PC-3 (cell line): Measurements from ENCODE around the gene TAF3. TPM values are rescaled to one million over a fixed set of nuclear protein-coding genes. Genes with fewer than 3 reads are reported as not detected.

Experiments
- ATAC-seq: fragments of 200-7000 bp; cut with Tn5 transposase; 2 replicates; pipeline ENCODE4 v1.9.1; 2020; ENCODE audit warnings: mild to moderate bottlenecking, moderate library complexity
- BruUV-seq: library from RNA; stranded (reverse); fragments of 400-500 nt; replicated peaks from 2 replicates; lab custom pipeline; 2021; lab: Mats Ljungman, UMichigan
- CTCF ChIA-PET: fragments of 300-600 bp; sonication (Branson Sonifier 250); formaldehyde crosslinking; loops from one replicate; lab custom pipeline; 2022; ENCODE audit warnings: antibody characterized with exemption; lab: Charles Lee
- POLR2A ChIA-PET: fragments of 300-600 bp; sonication (Branson Sonifier 250); formaldehyde crosslinking; loops from one replicate; lab custom pipeline; 2022; ENCODE audit warnings: antibody characterized with exemption; ENCODE audit not compliant: unreplicated experiment; lab: Charles Lee
- DNase-seq: peaks from one replicate; pipeline ENCODE4 v3.0.0-alpha.2; 2015
- H2AFZ ChIP-seq: fragments of 300-600 bp; sonication (generic); 2 replicates; pipeline ENCODE4 v1.6.0; 2016; ENCODE audit warnings: antibody characterized with exemption, low read length
- H3F3A ChIP-seq: fragments of 300-600 bp; sonication (generic); one replicate; pipeline ENCODE4 v1.6.0; 2017; ENCODE audit warnings: antibody characterized with exemption, low read length, control low read depth, mild to moderate bottlenecking; ENCODE audit not compliant: unreplicated experiment
- H3K27ac ChIP-seq: fragments of 300-600 bp; sonication (generic); 2 replicates; pipeline ENCODE4 v1.5.1; 2016; ENCODE audit warnings: mild to moderate bottlenecking, low read length
- H3K27me3 ChIP-seq: fragments of 300-600 bp; sonication (generic); 2 replicates; pipeline ENCODE4 v1.6.1; 2016; ENCODE audit warnings: low read length, mixed read lengths
- H3K36me3 ChIP-seq: fragments of 300-600 bp; sonication (generic); 2 replicates; pipeline ENCODE4 v1.6.1; 2016; ENCODE audit warnings: low read depth, mixed run types, low read length, mixed read lengths
- H3K4me1 ChIP-seq: fragments of 300-600 bp; sonication (generic); 2 replicates; pipeline ENCODE4 v1.5.1; 2016; ENCODE audit warnings: low read length; ENCODE audit not compliant: insufficient read depth
- H3K4me2 ChIP-seq: fragments of 300-600 bp; sonication (generic); 2 replicates; pipeline ENCODE4 v1.6.0; 2016; ENCODE audit warnings: low read length
- H3K4me3 ChIP-seq: fragments of 300-600 bp; sonication (generic); 2 replicates; pipeline ENCODE4 v1.5.1; 2016; ENCODE audit warnings: mild to moderate bottlenecking, low read length, mixed read lengths
- H3K79me2 ChIP-seq: fragments of 300-600 bp; sonication (generic); 2 replicates; pipeline ENCODE4 v1.6.1; 2017; ENCODE audit warnings: low read length, mixed read lengths
- H3K9ac ChIP-seq: fragments of 300-600 bp; sonication (generic); 2 replicates; pipeline ENCODE4 v1.6.0; 2016; ENCODE audit warnings: mild to moderate bottlenecking, low read length
- H3K9me2 ChIP-seq: fragments of 300-600 bp; sonication (generic); replicated peaks from 2 replicates; pipeline ENCODE4 v1.6.1; 2016; ENCODE audit warnings: mixed run types, low read length, mixed read lengths
- H3K9me3 ChIP-seq: fragments of 300-600 bp; sonication (generic); 2 replicates; pipeline ENCODE4 v1.6.1; 2016; ENCODE audit warnings: low read length, mixed read lengths
- H4K20me1 ChIP-seq: fragments of 300-600 bp; sonication (generic); 2 replicates; pipeline ENCODE4 v1.6.1; 2016; ENCODE audit warnings: low read length, mixed read lengths
- CTCF ChIP-seq: fragments of 300-600 bp; sonication (generic); conservative IDR thresholded peaks from 2 replicates; pipeline ENCODE4 v1.5.1; 2017; ENCODE audit warnings: antibody characterized with exemption, low read depth, mild to moderate bottlenecking, low read length
- EZH2 ChIP-seq: fragments of 300-600 bp; sonication (generic); IDR thresholded peaks from one replicate; pipeline ENCODE4 v1.6.1; 2017; ENCODE audit warnings: antibody characterized with exemption, mild to moderate bottlenecking, low read length; ENCODE audit not compliant: unreplicated experiment
- EZH2phosphoT487 ChIP-seq: fragments of 300-600 bp; sonication (generic); IDR thresholded peaks from 2 replicates; pipeline ENCODE4 v1.6.1; 2018; ENCODE audit warnings: mild to moderate bottlenecking, antibody characterized with exemption, low read length, borderline replicate concordance
- intact Hi-C: fragments of 100-400 bp; cut with micrococcal nuclease; formaldehyde crosslinking; loops from 2 replicates; pipeline ENCODE4 v1.9.0; 2023
- total RNA-seq: library from RNA; depleted of rRNA; stranded (reverse); fragments of >200 nt; gene quantifications from 2 replicates; pipeline ENCODE4 v1.2.3, GENCODE V29; 2014

TAF3 gene
- total RNA-seq, 1 experiment from 2014 or later, result 2.0 TPM

GRCh38 chr10:7972367-7972766, 154.1 kb downstream of the TAF3 start:
- H3K4me1 ChIP-seq, result no peaks in the 10 kb centered on the region
- no peaks in the 10 kb centered on the region for H3F3A ChIP-seq
- no peaks in the 10 kb centered on the region for H3K9me2 ChIP-seq
- H3K79me2 ChIP-seq, result no peaks in the 10 kb centered on the region
- intact Hi-C loops, result no loop called here
- no TSS peak for BruUV-seq
- H4K20me1 ChIP-seq, result no peaks in the 10 kb centered on the region
- DNase-seq, result no peak
- no peak overlapping the region for H3K4me2 ChIP-seq
- ChIA-PET POLR2A (no interaction called here), CTCF (no interaction called here)
- no peak overlapping the region for H3K4me3 ChIP-seq
- no peaks in the 10 kb centered on the region for H3K36me3 ChIP-seq
- no peak for ATAC-seq
- no peak overlapping the region for H3K9ac ChIP-seq
- no peak overlapping the region for H3K27ac ChIP-seq
- TF ChIP-seq EZH2 (no peak), CTCF (no peak), EZH2phosphoT487 (no peak)
- H3K9me3 ChIP-seq, result no peaks in the 10 kb centered on the region
- no peaks in the 10 kb centered on the region for H3K27me3 ChIP-seq
- no peak overlapping the region for H2AFZ ChIP-seq

DNA sequence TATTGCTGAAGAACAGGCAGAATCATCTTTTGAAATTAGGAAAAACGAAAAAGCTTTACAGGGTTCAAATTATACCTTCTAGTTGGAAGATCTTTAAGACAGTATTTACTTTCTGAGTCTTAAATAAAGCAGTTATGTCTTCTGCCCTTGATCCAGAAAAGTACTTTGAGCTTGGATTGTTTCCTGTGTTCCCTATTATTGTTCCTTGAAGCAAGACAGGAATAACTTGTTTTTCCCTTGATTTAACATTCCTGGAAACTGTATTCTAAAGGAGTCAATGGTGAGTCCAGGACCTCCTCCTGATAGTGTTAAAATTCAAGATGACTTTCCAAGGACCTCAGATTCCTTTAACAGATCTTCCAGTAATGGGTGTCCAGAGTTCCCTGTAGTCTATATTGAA, 161.9 kb downstream of the TAF3 start:
- Histone ChIP-seq H3K27ac (no peak overlapping the region), H3K27me3 (no peaks in the 10 kb centered on the region), H4K20me1 (no peaks in the 10 kb centered on the region), H3K4me1 (no peaks in the 10 kb centered on the region), H2AFZ (no peak overlapping the region), H3K4me3 (no peak overlapping the region), H3K9me3 (no peaks in the 10 kb centered on the region), H3K9ac (no peak overlapping the region), H3K9me2 (no peaks in the 10 kb centered on the region), H3K79me2 (no peaks in the 10 kb centered on the region), H3K36me3 (no peaks in the 10 kb centered on the region), H3F3A (no peaks in the 10 kb centered on the region), H3K4me2 (no peak overlapping the region)
- no peak for TF ChIP-seq CTCF
- no peak for TF ChIP-seq EZH2
- no peak for TF ChIP-seq EZH2phosphoT487
- no peak for ATAC-seq
- intact Hi-C loops, result no loop called here
- no peak for DNase-seq
- POLR2A ChIA-PET, result no interaction called here
- CTCF ChIA-PET, result no interaction called here
- no TSS peak for BruUV-seq

- Histone ChIP-seq H3F3A (no peaks in the 10 kb centered on the region), H2AFZ (no peak overlapping the region), H3K4me3 (no peak overlapping the region), H3K4me2 (no peak overlapping the region), H3K9ac (no peak overlapping the region), H4K20me1 (no peaks in the 10 kb centered on the region), H3K79me2 (no peaks in the 10 kb centered on the region), H3K36me3 (no peaks in the 10 kb centered on the region), H3K4me1 (no peaks in the 10 kb centered on the region), H3K27ac (no peak overlapping the region), H3K27me3 (no peaks in the 10 kb centered on the region), H3K9me3 (no peaks in the 10 kb centered on the region), H3K9me2 (no peaks in the 10 kb centered on the region)
- intact Hi-C loops, result no loop called here
- no peak for ATAC-seq
- ChIA-PET POLR2A (no interaction called here), CTCF (no interaction called here)
- DNase-seq, result no peak
- TF ChIP-seq CTCF (no peak), EZH2phosphoT487 (no peak), EZH2 (no peak)
- no TSS peak for BruUV-seq
These were observed 164.4 kb downstream of the TAF3 start for GRCh38 chr10:7982727-7983126.
